NCI-H82 (cell line): Measurements from ENCODE around the gene RNF217.
"Not testable (repeated sequence)": the region's sequence is repeated elsewhere in the genome, so short reads cannot be mapped to it uniquely, and the experiment has no call there.

Experiments used
- DNase-seq: peaks from one replicate; lab custom pipeline; 2025; lab: John Stamatoyannopoulos, UW

RNF217 gene

GRCh38 chr6:125014661-125014957 is 52.4 kb downstream of the RNF217 start:
- no peak for DNase-seq

GRCh38 chr6:125015152-125015551 is 52.9 kb downstream of the RNF217 start:
- DNase-seq, result no peak

- no peak for DNase-seq
These were observed 55.9 kb downstream of the RNF217 start for GRCh38 chr6:125018136-125018535.

GRCh38 chr6:125019281-125019680 is 57.0 kb downstream of the RNF217 start:
- DNase-seq, result no peak

GRCh38 chr6:125019918-125020317 is 57.7 kb downstream of the RNF217 start:
- DNase-seq, result no peak

- DNase-seq, result no peak
These were observed 58.1 kb downstream of the RNF217 start for GRCh38 chr6:125020385-125020784.

GRCh38 chr6:125022391-125022989 is 60.3 kb downstream of the RNF217 start:
- no peak for DNase-seq

DNA sequence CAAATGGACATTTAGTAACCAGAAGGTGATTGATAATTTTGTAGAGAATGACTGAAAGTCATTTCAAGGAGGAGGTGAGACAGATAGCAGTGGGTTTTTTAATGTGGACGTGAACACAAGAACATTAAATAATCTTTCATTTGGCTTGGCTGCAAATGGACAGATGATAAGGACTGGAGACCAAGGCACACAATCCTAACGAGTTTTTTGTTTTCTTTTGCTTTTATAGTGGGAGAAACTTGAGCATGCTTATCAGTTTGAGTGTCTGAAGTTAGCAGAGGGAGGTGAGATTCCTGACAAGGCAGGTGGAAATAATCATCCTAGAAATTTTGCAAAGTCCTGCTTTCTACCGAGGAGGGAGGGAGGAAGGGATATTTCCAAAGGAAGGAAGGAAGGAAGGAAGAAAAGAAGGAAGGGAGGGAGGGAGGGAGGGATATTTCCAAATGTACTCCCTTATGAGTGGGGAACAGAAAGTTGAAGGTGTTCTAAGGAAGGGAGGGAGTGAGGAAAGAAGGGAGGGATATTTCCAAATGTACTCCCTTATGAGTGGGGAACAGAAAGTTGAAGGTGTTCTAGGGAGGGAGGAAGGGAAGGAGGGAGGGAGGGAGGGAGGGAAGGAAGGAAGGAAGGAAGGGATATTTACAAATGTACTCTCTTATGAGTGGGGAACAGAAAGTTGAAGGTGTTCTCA is 63.1 kb downstream of the RNF217 start:
- no peak for DNase-seq

GRCh38 chr6:125027287-125027686 is 65.0 kb downstream of the RNF217 start:
- DNase-seq, result no peak

GRCh38 chr6:125030969-125031368 is 68.7 kb downstream of the RNF217 start:
- no peak for DNase-seq

- DNase-seq, result no peak
These were observed 69.1 kb downstream of the RNF217 start for GRCh38 chr6:125031385-125031784.

- DNase-seq, result not testable (repeated sequence)
These were observed 72.7 kb downstream of the RNF217 start for GRCh38 chr6:125034929-125035328.

DNA sequence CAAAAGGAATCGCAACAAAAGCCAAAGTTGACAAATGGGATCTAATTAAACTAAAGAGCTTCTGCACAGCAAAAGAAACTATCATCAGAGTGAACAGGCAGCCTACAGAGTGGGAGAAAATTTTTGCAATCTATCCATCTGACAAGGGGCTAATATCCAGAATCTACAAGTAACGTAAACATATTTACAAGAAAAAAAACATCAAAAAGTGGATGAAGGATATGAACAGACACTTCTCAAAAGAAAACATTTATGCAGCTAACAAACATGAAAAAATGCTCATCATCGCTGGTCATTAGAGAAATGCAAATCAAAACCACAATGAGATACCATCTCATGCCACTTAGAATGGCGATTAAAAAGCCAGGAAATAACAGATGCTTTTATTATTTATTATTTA is 74.2 kb downstream of the RNF217 start:
- DNase-seq, result not testable (repeated sequence)

DNA sequence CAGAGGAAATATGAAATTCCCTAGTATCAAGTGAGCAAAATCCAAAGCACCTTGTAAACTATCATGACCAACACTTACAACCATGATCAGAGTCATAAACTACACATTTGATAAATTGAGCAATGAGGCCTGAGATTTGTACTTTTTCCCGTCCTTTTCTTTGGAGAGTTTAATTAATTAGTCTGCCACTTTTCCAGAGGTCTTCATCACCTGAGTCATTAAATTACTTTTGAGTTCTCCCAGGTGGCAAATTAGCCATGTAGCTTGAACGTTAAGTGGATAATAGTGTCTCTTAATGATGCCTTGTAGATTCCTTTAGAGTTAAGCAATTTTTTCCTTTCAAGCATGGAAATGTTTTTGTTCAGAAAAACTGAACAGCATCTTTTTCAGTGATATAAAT is 75.6 kb downstream of the RNF217 start:
- DNase-seq, result no peak

- DNase-seq, result no peak
These were observed 76.7 kb downstream of the RNF217 start for GRCh38 chr6:125038925-125039324.

DNA sequence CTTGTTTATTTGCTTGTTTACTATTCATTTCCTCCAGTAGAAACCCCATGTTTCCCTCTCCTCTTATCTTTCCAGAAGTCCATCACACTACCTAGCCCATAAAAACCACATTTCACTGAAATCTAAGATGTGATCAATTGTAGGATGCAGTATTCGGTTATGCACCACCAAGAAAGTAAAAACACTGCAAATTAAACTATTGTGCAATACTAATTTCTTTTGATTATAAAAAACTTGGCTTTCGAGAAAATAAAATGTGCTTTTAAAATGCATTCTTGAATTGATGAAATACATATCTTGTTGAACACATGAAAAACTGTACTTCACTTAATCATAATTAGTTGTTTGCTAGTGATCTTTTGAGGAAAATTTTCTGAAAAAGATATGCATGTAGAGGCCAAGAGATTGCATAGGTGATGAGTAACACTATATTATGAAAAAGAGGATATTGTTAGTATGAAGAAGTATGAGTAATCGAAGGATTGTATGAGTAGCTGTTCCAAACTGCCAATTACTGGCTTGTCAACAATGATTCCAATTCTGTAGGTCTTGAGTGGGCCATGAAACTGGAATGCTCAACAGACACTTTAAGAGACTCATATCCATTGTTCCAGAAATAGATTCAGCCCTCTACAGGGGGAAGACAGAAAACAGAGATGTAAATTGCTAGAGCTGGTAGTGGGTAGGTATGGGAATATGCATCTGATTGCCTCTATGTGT is 79.7 kb downstream of the RNF217 start:
- no peak for DNase-seq

GRCh38 chr6:125044066-125044465 is 81.8 kb downstream of the RNF217 start:
- no peak for DNase-seq

DNA sequence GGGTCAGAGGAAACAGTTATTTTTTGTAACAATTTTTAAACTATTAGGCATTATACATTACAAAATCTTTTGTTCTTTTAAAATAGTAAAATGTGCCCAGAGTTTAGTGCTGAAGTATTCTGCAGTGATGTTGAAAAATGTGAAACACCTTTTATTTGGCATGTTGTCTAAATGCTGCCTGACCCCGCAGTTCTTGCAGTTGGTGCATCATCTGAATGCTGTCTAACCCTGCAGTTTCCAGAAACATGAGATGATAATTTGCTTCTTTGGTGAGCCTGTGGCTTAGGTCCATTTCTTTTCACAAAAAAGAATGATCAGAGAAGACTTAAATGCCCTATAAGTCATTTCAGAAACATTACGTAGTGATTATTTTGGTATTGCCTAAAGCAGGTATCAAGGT is 82.4 kb downstream of the RNF217 start:
- no peak for DNase-seq

DNA sequence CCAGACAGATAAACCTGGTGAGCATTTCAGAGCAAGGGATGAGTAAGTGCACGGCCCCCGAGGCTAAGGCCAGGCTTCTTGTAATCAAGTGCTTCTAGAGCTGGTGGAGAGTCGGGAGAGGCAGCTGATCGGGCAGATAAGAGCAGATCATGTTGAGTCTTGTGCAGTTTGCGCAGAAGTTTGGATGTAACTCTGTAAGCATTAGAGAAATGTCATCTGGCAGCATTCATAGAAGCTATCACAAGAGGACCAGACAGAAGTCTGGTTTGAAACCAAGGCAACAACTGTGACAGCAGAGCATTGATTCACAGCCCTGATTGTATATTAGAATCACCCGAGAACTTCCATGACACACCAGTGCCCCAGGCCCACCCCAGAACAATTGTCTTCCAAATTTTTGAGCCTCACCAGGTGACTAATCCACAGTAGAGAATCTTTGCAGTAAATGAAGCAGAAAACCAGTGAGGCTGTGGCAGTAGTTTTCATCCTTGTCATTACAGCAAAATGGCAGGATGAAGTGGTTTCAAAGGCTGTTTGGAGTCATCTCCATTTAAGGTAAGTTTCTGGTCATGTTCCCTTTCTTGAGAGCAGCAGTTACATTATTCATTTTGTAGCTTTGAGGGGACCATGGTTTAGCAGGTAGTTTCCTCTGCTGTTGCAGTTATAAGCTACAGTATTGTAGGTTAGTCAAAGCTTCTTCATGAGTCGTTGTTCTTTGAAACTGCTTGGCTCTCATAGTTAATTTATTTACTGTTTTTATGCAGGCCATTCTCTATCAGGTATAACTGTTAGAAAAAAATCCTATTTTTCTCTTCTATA is 84.1 kb downstream of the RNF217 start:
- no peak for DNase-seq

DNA sequence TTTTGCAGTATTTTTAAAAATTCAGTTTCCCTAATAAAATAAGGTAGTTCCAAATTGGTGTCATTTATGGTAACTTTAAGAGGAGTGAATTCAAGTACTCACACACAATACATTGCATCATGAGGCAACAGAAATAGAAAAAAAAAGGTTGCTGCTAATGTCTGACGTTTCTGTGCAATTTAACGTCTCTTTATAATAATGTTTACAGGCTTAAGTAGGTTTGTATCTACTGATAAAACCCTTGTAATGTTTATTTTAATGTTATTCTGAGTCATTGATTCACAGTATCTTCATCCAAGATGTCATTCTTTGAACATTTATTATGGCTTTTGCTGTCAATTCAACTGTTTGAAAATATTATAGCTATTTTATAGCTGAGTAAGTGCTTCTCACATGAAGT is 86.0 kb downstream of the RNF217 start:
- no peak for DNase-seq

- no peak for DNase-seq
These were observed 88.6 kb downstream of the RNF217 start for GRCh38 chr6:125050663-125051318.

- no peak for DNase-seq
These were observed 91.6 kb downstream of the RNF217 start for GRCh38 chr6:125053809-125054208.
